Measurements from ENCODE around the gene TBC1D9B. TPM values are rescaled to one million over a fixed set of nuclear protein-coding genes. Genes with fewer than 3 reads are reported as not detected.

Gene TBC1D9B
- total RNA-seq, 4 donors from 2014 or later, result 97.5 to 177 (median 116) TPM

- Histone ChIP-seq H3K4me1 (no peaks in the 10 kb centered on the region), H3K36me3 (no peaks in the 10 kb centered on the region), H3K4me3 (no peak overlapping the region), H3K27ac (no peak overlapping the region), H3K27me3 (no peaks in the 10 kb centered on the region), H3K9me3 (no peaks in the 10 kb centered on the region)
- no peak for DNase-seq (ENCODE audit: low spot score in 2 of 2)
- 89% methylated on average over 4 of the region's 4 CpGs for WGBS
- TF ChIP-seq CTCF (IDR thresholded peaks at IDR 0.05), result no peak
- TF ChIP-seq POLR2AphosphoS5 (IDR thresholded peaks at IDR 0.05), result no peak
- no peak for TF ChIP-seq EP300 (IDR thresholded peaks at IDR 0.05)
- TF ChIP-seq POLR2A (IDR thresholded peaks at IDR 0.05), result no peak
Observed at GRCh38 chr5:179920175-179920574, 12.5 kb upstream of the TBC1D9B start.

DNA sequence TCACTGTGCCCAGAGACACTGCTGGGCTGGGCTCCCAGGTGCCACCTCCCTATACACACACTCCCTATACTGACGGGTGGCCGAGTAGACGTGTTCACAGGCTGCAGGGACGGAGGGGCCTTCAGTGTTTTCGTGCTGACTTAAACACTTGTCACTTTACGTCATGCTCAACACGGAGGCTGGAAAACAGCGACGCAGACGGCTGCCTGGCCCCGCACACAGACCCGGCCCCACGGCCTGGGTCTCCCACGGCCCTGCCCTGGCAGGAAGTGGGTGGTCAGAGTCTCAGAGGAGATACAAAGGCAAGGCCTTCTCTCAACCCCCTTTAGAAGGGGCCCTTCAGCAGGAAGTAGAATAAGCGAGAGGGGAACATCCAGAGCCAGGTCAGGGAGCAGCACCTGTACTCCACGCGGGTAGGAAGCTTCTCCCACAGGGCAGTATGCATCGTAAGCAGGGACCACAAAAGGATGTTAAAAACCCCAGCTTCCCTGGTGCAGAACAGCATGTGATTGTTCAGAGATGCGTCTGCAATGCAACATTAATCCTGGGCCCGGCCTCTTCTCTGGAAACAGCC lies 11.9 kb upstream of the TBC1D9B start:
- no peaks in the 10 kb centered on the region for H3K36me3 ChIP-seq
- no peak for TF ChIP-seq EP300 (IDR thresholded peaks at IDR 0.05)
- no peak for TF ChIP-seq POLR2AphosphoS5 (IDR thresholded peaks at IDR 0.05)
- TF ChIP-seq POLR2A (IDR thresholded peaks at IDR 0.05), result no peak
- TF ChIP-seq CTCF (IDR thresholded peaks at IDR 0.05), result no peak
- peak in 1 of 2 donors; percentile 41 for DNase-seq (ENCODE audit: low spot score in 2 of 2)
- no peaks in the 10 kb centered on the region for H3K27me3 ChIP-seq
- H3K4me3 ChIP-seq, result no peak overlapping the region
- no peak overlapping the region for H3K27ac ChIP-seq
- H3K4me1 ChIP-seq, result peaks cover 1% of the 10 kb centered on the region
- no peaks in the 10 kb centered on the region for H3K9me3 ChIP-seq
- 87% methylated on average over 18 of the region's 20 CpGs for WGBS

DNA sequence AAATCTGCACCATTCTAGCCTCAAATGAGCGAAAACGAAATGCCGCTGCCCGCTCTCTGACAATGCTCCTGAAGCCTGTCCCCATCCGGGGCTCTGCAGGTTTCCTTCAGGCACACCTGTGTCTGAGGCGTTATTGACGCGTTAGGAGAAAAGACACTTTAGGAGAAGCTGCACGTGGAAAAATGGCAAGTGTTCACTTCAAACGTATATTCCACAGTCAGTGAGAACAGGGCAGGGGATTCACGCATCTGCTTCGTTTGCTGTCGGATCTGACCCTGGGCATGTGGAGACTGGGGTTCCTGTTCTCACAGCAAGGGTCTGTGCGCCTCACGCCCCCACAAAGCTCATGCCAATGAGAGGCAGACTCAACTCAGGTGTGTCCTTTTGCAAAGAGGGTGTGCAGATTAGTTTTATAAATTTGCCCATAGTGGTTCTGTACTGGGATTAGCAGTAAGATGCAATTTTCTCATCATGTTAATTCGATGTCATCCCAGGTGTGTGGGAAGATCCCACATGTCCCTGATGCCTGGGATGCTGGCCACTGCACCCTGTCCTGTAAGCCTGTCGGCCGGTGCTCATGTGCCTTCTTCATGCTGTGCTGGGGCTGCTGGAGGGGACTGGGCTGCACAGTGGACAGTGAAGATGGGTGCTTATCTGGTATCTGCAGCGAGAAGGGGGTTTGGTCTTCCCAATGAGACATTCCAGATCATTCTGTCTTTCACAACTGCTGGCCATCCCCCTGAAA lies 11.2 kb upstream of the TBC1D9B start:
- no peak overlapping the region for H3K27ac ChIP-seq
- no peaks in the 10 kb centered on the region for H3K9me3 ChIP-seq
- no peaks in the 10 kb centered on the region for H3K27me3 ChIP-seq
- peak in 1 of 2 donors; percentile 69 for DNase-seq (ENCODE audit: low spot score in 2 of 2)
- no peak for TF ChIP-seq EP300 (IDR thresholded peaks at IDR 0.05)
- no peak for TF ChIP-seq POLR2AphosphoS5 (IDR thresholded peaks at IDR 0.05)
- TF ChIP-seq CTCF (IDR thresholded peaks at IDR 0.05), result no peak
- no peak for TF ChIP-seq POLR2A (IDR thresholded peaks at IDR 0.05)
- peaks cover 7% of the 10 kb centered on the region for H3K4me1 ChIP-seq
- H3K36me3 ChIP-seq, result no peaks in the 10 kb centered on the region
- WGBS, result 83% methylated on average over 15 of the region's 19 CpGs
- H3K4me3 ChIP-seq, result no peak overlapping the region

GRCh38 chr5:179916523-179916922 lies 8.8 kb upstream of the TBC1D9B start:
- no peaks in the 10 kb centered on the region for H3K27me3 ChIP-seq
- TF ChIP-seq EP300 (IDR thresholded peaks at IDR 0.05) (no peak), POLR2A (IDR thresholded peaks at IDR 0.05) (no peak), CTCF (IDR thresholded peaks at IDR 0.05) (no peak), POLR2AphosphoS5 (IDR thresholded peaks at IDR 0.05) (no peak)
- WGBS, result 78% methylated on average over 5 of the region's 6 CpGs
- H3K9me3 ChIP-seq, result no peaks in the 10 kb centered on the region
- no peak overlapping the region for H3K27ac ChIP-seq
- H3K36me3 ChIP-seq, result no peaks in the 10 kb centered on the region
- H3K4me1 ChIP-seq, result peaks cover 25% of the 10 kb centered on the region
- H3K4me3 ChIP-seq, result no peak overlapping the region
- peak in 1 of 2 donors; percentile 48 for DNase-seq (ENCODE audit: low spot score in 2 of 2)

GRCh38 chr5:179915406-179915935 lies 7.8 kb upstream of the TBC1D9B start:
- Histone ChIP-seq H3K27me3 (no peaks in the 10 kb centered on the region), H3K36me3 (no peaks in the 10 kb centered on the region), H3K9me3 (no peaks in the 10 kb centered on the region), H3K4me1 (peaks cover 25% of the 10 kb centered on the region), H3K4me3 (no peak overlapping the region), H3K27ac (no peak overlapping the region)
- peak in 1 of 2 donors; percentile 73 for DNase-seq (ENCODE audit: low spot score in 2 of 2)
- no peak for TF ChIP-seq EP300 (IDR thresholded peaks at IDR 0.05)
- no peak for TF ChIP-seq POLR2A (IDR thresholded peaks at IDR 0.05)
- no peak for TF ChIP-seq POLR2AphosphoS5 (IDR thresholded peaks at IDR 0.05)
- TF ChIP-seq CTCF (IDR thresholded peaks at IDR 0.05), result no peak
- WGBS, result 87% methylated on average over 10 of the region's 10 CpGs
